ENCODE measurements around the gene AKT1.
"Not testable (repeated sequence)": the region's sequence is repeated elsewhere in the genome, so short reads cannot be mapped to it uniquely, and the experiment has no call there.

The AKT1 gene

DNA sequence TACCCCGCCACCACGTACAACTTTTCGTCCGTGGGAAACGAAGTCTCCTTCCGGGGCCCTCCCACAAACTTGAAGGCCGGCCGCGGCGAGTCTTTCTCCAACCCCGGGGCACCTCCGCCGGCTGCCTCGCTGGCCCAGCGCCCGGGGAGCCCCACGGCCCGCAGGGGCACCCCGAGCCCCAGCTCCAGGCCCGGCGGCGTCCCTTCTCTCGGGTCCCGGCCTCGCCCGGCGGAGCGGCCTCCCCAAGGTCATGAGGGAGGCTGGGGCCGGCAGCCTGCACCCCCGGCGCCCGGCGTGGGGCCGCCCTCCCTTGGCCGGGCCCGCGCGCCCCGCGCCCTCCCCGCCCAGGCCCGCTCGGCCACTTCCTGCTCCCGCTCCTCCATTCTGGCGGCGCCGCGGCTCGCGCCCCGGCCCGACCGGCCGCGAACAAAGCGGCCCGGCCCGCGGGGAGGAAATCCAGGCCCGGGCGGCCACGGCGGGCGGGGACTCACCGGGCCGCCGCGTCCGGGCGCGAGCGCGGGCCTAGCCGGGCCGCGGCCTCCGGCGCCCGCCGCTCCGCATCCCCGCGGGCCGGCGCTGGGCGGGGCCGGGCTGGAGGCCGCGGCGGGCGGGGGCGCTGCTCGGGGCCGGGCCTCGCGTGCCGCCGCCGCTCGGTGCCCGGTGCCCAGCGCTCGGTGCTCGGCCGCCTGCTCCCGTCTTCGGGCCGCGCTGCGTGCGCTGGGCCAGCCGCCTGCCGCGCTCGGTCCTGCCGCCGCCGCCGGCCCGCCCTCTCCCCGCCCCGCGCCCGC is at the start of gene AKT1:
TSS of gene AKT1 (minus strand) at position 756 of the 788 bp plus-strand sequence. CDS start 3,105 bp downstream, outside the sequence.
- Mint-ChIP-seq H3K36me3 (peaks cover 10 to 12% of the 10 kb centered on the region in 2 donors), H3K4me3 (peak within 1 kb of the TSS; percentile 86 to 87), H3K4me1 (peaks cover 37 to 61% of the 10 kb centered on the region in 2 donors), H3K27me3 (no peaks in the 10 kb centered on the region), H3K9me3 (no peaks in the 10 kb centered on the region), H3K27ac (peak within 1 kb of the TSS; percentile 86)
- ATAC-seq (replicated peaks) (peak; percentile 58 to 69), DNase-seq (no peak)

GRCh38 chr14:104845033-104845666 is 49.6 kb upstream of the AKT1 start:
- H3K36me3 Mint-ChIP-seq = peaks cover 0 to 3% of the 10 kb centered on the region in 2 donors
- H3K4me1 Mint-ChIP-seq = peaks cover 7 to 17% of the 10 kb centered on the region in 2 donors
- no peak overlapping the region for H3K4me3 Mint-ChIP-seq
- no peaks in the 10 kb centered on the region for H3K9me3 Mint-ChIP-seq
- ATAC-seq (replicated peaks) (no peak), DNase-seq (no peak)
- H3K27ac Mint-ChIP-seq = no peak overlapping the region
- peaks cover 57 to 80% of the 10 kb centered on the region in 2 donors for H3K27me3 Mint-ChIP-seq

GRCh38 chr14:104844306-104845032 is 48.9 kb upstream of the AKT1 start:
- Mint-ChIP-seq H3K4me3 (peak overlapping the region; percentile 74 to 82), H3K27me3 (peaks cover 57 to 84% of the 10 kb centered on the region in 2 donors), H3K9me3 (no peaks in the 10 kb centered on the region), H3K27ac (no peak overlapping the region), H3K36me3 (peaks cover 0 to 3% of the 10 kb centered on the region in 2 donors), H3K4me1 (peaks cover 7 to 17% of the 10 kb centered on the region in 2 donors)
- no peak for DNase-seq
- peak in 1 of 2 donors; percentile 20 for ATAC-seq (replicated peaks)

- H3K4me3 Mint-ChIP-seq = peak overlapping the region; percentile 74 to 82
- ATAC-seq (replicated peaks) (no peak), DNase-seq (no peak)
- no peaks in the 10 kb centered on the region for H3K9me3 Mint-ChIP-seq
- peaks cover 0 to 3% of the 10 kb centered on the region in 2 donors for H3K36me3 Mint-ChIP-seq
- peaks cover 57 to 90% of the 10 kb centered on the region in 2 donors for H3K27me3 Mint-ChIP-seq
- H3K27ac Mint-ChIP-seq = peak overlapping the region; percentile 47
- H3K4me1 Mint-ChIP-seq = peaks cover 7 to 17% of the 10 kb centered on the region in 2 donors
These were observed 48.1 kb upstream of the AKT1 start for GRCh38 chr14:104843442-104844305.

DNA sequence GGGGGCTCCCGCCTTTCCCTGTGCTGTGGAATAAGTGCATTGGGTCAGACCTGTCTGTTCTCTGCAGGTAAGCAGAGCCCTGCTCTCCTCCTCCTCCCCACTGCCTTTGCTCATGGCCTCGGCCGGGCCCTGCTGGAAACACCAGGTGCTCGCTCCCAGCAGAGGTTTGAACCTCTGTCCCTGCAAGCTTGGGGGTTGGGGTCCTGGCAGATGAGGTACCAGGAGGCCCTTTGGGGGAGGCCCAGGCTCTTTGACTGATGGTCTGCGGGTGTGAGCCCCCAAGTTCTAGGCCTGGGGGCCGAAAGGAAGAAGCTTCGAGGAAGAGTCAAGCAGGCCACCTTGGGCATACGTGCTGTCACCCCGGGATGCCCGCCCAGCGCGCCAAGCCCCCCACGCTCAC is 47.5 kb upstream of the AKT1 start:
- peaks cover 0 to 3% of the 10 kb centered on the region in 2 donors for H3K36me3 Mint-ChIP-seq
- DNase-seq (no peak), ATAC-seq (replicated peaks) (no peak)
- peaks cover 54 to 86% of the 10 kb centered on the region in 2 donors for H3K27me3 Mint-ChIP-seq
- H3K4me3 Mint-ChIP-seq = no peak overlapping the region
- no peaks in the 10 kb centered on the region for H3K9me3 Mint-ChIP-seq
- H3K4me1 Mint-ChIP-seq = peaks cover 7 to 17% of the 10 kb centered on the region in 2 donors
- no peak overlapping the region for H3K27ac Mint-ChIP-seq

DNA sequence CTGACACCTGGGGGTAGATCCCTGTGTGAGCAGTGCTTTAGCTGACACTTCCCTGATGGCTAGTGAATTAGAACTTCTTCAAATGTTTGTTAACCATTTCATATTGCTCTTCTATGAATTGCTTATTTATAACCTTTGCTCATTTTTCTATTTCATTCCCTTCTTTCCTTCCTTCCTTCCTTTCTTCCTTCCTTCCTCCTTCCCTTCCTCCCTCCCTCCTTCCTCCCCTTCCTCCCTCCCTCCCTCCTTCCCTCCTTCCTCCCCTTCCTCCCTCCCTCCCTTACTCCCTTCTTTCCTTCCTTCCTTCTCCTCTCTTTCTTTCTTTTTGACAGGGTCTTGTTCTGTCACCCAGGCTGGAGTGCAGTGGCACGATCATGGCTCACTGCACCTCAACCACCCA is 46.2 kb upstream of the AKT1 start:
- DNase-seq (no peak), ATAC-seq (replicated peaks) (no peak)
- Mint-ChIP-seq H3K27me3 (peaks cover 47 to 74% of the 10 kb centered on the region in 2 donors), H3K4me1 (peaks cover 7 to 17% of the 10 kb centered on the region in 2 donors), H3K4me3 (no peak overlapping the region), H3K9me3 (no peaks in the 10 kb centered on the region), H3K27ac (no peak overlapping the region), H3K36me3 (peaks cover 0 to 1% of the 10 kb centered on the region in 2 donors)

DNA sequence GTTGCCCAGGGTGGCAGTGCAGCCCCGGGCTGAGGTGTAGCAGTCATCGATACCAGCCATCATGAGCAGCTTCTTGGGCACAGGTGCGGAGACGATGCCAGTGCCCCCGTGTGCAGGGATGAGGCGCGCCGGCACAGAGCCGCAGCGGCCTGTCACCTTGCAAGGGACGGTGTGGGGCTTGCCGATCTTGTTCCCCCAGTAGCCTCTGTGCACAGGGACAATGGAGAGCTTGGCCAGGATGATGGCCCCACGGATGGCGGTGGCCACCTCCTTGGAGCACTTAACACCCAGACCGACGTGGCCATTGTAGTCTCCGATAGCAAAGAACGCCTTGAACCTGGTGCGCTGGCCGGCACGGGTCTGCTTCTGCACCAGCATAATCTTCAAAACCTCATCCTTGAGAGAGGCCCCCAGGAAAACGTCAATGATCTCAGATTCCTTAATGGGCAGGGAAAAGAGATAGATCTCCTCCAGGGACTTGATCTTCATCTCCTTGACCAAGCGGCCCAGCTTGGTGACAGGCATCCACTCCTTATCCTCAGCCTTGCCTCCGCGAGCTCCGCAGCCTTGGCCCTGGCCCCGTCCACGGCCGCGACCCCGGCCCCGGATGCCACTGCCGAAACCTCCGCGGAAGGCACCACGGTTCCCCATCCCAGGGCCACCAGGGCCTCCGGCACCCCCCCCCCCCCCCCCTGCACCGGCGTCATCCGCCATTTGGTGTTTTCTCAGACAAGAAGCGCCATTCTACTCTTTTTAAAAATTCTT is 40.8 kb upstream of the AKT1 start:
- peaks cover 0 to 21% of the 10 kb centered on the region in 2 donors for H3K27me3 Mint-ChIP-seq
- not testable (repeated sequence) for H3K4me3 Mint-ChIP-seq; ATAC-seq (replicated peaks); H3K4me1 Mint-ChIP-seq; H3K9me3 Mint-ChIP-seq; H3K27ac Mint-ChIP-seq; DNase-seq; H3K36me3 Mint-ChIP-seq

- no peak overlapping the region for H3K27ac Mint-ChIP-seq
- ATAC-seq (replicated peaks) (no peak), DNase-seq (no peak)
- H3K4me3 Mint-ChIP-seq = no peak overlapping the region
- H3K4me1 Mint-ChIP-seq = peaks cover 12 to 19% of the 10 kb centered on the region in 2 donors
- peaks cover 6 to 13% of the 10 kb centered on the region in 2 donors for H3K27me3 Mint-ChIP-seq
- H3K9me3 Mint-ChIP-seq = no peaks in the 10 kb centered on the region
- H3K36me3 Mint-ChIP-seq = no peaks in the 10 kb centered on the region
These were observed 35.2 kb upstream of the AKT1 start for GRCh38 chr14:104830781-104831180.

- peak overlapping the region; percentile 81 to 88 for H3K4me3 Mint-ChIP-seq
- H3K27ac Mint-ChIP-seq = no peak overlapping the region
- peaks cover 9 to 13% of the 10 kb centered on the region in 2 donors for H3K9me3 Mint-ChIP-seq
- ATAC-seq (replicated peaks) (peak; percentile 82 to 83), DNase-seq (peak; percentile 44)
- peaks cover 21 to 33% of the 10 kb centered on the region in 2 donors for H3K27me3 Mint-ChIP-seq
- peaks cover 24 to 42% of the 10 kb centered on the region in 2 donors for H3K4me1 Mint-ChIP-seq
- peaks cover 7% of the 10 kb centered on the region in 2 donors for H3K36me3 Mint-ChIP-seq
These were observed 31.9 kb upstream of the AKT1 start for GRCh38 chr14:104827177-104828055.

DNA sequence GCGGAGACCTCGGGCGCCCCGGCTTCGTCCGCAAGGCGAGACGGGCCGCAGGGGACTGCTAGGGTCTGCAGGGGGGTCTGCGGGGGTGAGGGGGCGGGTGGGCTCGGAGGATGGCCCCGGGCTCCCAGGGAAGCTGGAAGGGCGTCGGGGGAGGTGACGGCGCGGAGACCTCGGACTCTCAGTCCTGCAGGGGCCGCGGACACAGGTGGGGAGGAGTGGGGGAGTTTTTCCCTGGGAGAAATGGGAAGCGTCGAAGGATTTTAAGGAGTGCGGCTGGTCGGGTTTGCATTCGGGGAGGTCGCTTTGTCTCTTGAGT is 31.3 kb upstream of the AKT1 start:
- H3K27ac Mint-ChIP-seq = no peak overlapping the region
- H3K4me3 Mint-ChIP-seq = peak overlapping the region; percentile 81 to 88
- ATAC-seq (replicated peaks) (no peak), DNase-seq (no peak)
- H3K9me3 Mint-ChIP-seq = peaks cover 9 to 13% of the 10 kb centered on the region in 2 donors
- H3K27me3 Mint-ChIP-seq = peaks cover 21 to 33% of the 10 kb centered on the region in 2 donors
- H3K4me1 Mint-ChIP-seq = peaks cover 24 to 42% of the 10 kb centered on the region in 2 donors
- H3K36me3 Mint-ChIP-seq = peaks cover 7% of the 10 kb centered on the region in 2 donors

- peak; percentile 81 for DNase-seq
- Mint-ChIP-seq H3K9me3 (peaks cover 9 to 13% of the 10 kb centered on the region in 2 donors), H3K27me3 (peaks cover 21 to 33% of the 10 kb centered on the region in 2 donors), H3K4me1 (peaks cover 24 to 42% of the 10 kb centered on the region in 2 donors), H3K36me3 (peaks cover 7% of the 10 kb centered on the region in 2 donors), H3K27ac (no peak overlapping the region), H3K4me3 (peak overlapping the region; percentile 88)
- ATAC-seq (replicated peaks) = peak; percentile 83 to 87
These were observed 30.8 kb upstream of the AKT1 start for GRCh38 chr14:104826189-104826860.

Data from stimulated activated naive B cell treated with anti-CD40 and anti-IgM and Interleukin-4, amounts not matched to agents 10 μg/mL and 1 μg/mL and 100 μg/mL, for 72 hours (primary cell).